D721Med (cell line): Measurements from ENCODE around the gene TBKBP1.

Source experiments
- DNase-seq: peaks from one replicate; pipeline ENCODE4 v3.0.0; 2011; ENCODE audit warnings: low spot score; ENCODE audit not compliant: insufficient read length
- FAIRE-seq: peaks from 2 replicates; lab custom pipeline; 2011; peaks lifted over from hg19 to GRCh38; lab: Jason Lieb, UNC
- TF ChIP-seq, protein P1 (sequence below): IDR thresholded peaks from 2 replicates; pipeline ENCODE4 v1.5.1; 2012; ENCODE audit warnings: mild to moderate bottlenecking, control low read depth; ENCODE audit not compliant: insufficient read depth; ENCODE audit errors: missing control alignments

TBKBP1 gene

DNA sequence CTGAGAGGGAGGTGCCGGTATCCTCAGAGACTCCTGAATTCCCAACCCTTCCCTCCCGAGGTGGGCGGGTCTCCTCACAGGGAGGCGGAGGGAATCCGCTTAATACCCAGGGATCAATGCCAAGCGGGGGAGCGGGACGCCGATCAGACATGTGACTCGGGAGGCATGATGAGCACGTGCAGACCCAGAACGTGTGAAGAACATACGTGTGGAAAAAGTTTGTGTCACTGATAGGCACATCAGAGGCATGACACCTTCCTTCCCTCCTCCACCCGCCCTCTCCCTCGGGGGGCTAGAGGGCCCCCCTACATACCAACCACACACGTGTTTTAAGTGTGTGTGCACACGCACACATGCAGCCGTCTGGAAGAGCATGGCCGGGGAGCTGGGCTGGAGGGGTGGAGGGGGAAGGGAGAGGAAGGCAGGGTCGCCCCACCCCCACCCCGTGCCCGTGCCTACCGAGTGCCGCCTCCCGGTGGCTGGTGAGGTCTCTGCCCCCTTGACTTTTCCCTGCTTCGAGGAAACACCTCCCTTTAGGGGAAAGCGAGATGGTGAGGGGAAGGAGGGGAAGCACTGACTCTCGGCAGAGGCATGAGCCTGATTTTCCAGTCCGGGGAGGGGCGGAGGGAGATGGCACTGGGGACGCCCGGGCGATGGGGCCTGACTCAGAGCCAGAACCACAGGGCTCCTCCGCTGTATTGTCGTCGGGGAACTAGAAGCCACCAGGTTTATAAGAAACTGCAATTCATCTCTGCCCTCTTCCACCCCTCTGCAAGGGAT lies 27.0 kb downstream of the TBKBP1 start:
- FAIRE-seq, result no peak
- TF ChIP-seq, protein P1, sequence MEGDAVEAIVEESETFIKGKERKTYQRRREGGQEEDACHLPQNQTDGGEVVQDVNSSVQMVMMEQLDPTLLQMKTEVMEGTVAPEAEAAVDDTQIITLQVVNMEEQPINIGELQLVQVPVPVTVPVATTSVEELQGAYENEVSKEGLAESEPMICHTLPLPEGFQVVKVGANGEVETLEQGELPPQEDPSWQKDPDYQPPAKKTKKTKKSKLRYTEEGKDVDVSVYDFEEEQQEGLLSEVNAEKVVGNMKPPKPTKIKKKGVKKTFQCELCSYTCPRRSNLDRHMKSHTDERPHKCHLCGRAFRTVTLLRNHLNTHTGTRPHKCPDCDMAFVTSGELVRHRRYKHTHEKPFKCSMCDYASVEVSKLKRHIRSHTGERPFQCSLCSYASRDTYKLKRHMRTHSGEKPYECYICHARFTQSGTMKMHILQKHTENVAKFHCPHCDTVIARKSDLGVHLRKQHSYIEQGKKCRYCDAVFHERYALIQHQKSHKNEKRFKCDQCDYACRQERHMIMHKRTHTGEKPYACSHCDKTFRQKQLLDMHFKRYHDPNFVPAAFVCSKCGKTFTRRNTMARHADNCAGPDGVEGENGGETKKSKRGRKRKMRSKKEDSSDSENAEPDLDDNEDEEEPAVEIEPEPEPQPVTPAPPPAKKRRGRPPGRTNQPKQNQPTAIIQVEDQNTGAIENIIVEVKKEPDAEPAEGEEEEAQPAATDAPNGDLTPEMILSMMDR, result no peak
- DNase-seq, result no peak

DNA sequence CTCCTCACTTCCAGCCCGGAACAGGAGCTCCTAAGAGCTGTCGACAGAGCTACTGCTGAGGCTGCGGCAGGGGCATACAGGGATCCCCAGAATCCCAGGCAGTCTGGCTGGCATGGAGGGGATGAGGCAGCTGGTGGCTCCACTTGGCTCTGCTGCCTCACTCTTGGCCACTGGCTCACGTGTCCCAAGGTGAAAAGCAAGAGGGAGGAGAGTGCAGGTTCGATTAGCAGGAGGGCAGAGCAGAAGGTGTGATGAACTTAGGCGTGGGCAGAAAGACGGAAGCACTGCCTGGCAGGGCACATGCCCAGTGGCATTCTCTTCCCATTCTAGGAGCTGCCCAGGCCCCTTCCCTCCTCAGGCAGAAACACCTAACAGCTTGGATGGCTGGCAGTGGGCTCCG lies 27.8 kb downstream of the TBKBP1 start:
- no peak for FAIRE-seq
- TF ChIP-seq, protein P1, result no peak
- no peak for DNase-seq

DNA sequence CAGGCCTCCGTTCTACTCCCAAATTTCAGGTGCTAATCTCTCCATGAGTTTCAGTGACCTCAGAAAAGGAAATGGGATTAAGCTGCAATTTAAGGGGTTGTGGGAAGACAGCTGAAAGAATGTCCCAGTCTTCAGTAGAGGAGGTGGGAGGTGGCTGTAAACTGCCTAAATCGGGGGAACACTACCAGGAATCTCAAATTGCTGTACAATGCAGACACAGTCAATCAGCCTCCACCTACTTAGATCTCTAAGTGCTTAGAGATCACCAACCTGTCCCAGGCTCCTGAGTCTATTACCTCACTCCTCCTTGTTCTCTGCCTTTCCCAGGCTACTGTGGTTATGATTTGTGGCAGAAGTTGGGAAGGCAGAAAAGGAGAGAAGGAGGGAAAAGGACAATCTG lies 30.7 kb downstream of the TBKBP1 start:
- FAIRE-seq (no peak), DNase-seq (no peak)
- TF ChIP-seq, protein P1, result no peak

DNA sequence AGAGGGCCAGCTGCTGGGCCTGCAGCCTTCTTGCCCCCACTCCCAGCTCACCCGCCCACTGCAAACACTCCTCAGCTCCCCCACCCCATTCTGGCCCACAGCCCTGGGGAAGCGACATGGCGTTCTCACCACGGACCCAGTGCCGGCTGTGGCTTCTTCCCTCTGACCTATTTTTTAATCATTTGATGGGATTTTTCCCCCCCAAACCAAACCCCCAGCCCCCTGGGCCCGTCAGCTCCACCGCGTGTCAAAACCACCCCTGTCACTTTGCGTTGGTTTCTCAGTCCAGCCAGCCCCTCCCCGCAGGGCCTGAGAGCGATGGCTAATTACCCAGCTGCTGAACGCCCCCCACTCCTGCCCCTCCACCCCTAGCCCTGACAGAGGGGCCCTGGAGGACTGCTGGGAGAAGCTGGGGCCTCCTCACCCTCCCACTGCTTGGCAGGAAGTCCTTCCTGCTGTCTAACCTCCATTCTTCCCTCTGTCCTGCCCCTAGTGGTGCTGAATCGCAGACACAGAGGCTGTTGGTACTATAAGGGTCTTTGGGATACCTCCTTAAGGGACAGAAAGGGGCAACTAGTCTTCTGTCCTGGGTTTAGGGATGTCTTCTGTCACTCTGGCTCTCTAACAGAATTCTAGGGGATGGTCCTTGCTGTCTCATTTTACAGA lies 31.6 kb downstream of the TBKBP1 start:
- no peak for FAIRE-seq
- TF ChIP-seq, protein P1, result no peak
- DNase-seq, result no peak

DNA sequence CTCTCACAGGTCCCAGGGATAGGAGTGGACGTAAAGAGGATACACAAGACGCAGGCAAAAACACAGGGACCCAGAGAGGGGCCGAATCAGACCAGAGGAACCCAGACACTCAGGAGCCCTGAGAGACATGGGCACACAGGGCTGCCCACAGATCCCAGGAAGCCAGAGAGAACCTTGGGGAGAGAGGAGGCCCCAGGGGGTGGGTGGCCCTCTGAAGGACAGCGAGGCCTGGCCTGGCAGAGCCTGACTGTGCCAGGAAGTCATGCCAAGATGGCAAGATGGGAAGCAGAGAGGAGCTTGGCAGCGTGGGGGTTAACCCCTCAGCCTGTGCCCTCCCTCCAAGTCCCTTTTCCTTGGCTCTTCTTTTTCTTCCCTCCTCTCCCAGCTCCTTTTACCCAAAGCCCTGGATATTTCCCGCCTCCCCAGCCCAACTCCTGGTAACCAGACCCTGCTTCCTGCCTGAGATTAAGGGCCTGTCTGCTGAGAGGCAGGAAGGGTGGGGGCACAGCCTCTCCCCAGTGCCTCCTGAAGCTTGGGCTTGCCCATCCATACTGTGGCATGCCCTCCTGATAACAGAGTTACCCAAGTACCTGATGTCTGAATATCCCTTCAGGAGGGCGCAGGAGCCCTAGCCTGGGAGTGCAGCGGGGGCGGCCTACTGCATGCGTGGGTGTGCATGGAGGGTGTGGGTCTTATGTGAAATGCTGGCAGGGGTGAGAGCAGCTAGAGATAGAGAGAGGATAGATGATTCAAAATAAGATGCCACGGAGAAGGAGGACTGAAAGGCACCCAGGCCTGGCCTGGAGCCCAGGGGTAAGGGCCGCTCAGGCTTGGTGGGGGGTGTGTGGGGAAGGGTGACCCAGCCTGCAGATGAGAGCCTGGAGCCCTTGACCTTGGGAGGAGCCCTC lies 33.1 kb downstream of the TBKBP1 start:
- no peak for FAIRE-seq
- no peak for DNase-seq

DNA sequence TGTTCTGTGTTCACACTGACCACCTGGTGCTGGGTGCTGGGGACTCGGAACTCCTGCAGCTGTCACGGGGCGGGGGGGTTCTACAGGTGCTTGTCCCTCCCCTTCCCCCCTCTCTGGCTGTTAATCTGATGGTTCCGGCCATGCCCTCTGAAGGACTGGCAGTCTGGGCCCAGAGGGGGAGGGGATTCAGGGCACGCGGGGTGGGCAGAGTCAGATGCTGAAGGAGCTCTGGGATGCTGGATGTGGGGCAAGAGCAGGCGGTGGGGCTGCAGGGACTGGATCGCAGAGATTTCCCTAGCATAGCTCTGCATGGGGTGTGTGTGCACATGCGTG lies 33.7 kb downstream of the TBKBP1 start:
- no peak for FAIRE-seq
- TF ChIP-seq, protein P1, result no peak
- DNase-seq, result no peak

More for the DNA sequence above, 33.1 kb downstream of the TBKBP1 start:
- TF ChIP-seq, protein P1, result no peak
